Vagina (tissue), 2 donors: ENCODE results near the gene GSPT2.

Experiments used
- POLR2A ChIP-seq, 2 donors: fragments of 450-650 bp; IDR thresholded peaks; one replicate each; pipeline ENCODE4 v1.6.1; 2017; ENCODE audit warnings: antibody characterized with exemption in 2 of 2, mild to moderate bottlenecking in 2 of 2, moderate library complexity in 2 of 2
- POLR2AphosphoS5 ChIP-seq, 2 donors: sonication (generic); formaldehyde crosslinking; IDR thresholded peaks; one replicate each; pipeline ENCODE4 v1.9.0; 2017; ENCODE audit warnings: antibody characterized with exemption in 2 of 2, mild to moderate bottlenecking in 2 of 2, low read depth in 1 of 2; ENCODE audit not compliant: insufficient read depth in 1 of 2

DNA sequence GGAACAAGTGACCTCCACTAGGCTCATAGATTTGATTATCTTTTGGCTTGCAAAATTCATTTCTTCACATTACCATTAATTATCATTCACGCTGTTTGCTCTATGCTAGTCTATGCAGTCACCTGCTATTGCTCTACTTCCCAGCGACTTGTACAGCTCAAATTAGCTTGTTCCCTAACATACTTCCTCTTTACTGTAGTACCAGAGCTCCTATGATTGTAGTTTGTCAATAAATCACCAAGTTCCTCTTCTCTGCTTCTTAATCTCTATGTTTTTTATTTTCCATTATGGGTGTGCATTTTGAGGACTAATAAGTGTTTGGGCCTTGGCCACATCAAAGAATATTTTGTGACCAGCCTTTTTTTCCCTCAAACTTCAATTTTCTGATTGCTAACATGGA lies 6.2 kb upstream of the GSPT2 start:
- TF ChIP-seq POLR2AphosphoS5 (IDR thresholded peaks at IDR 0.05; ENCODE audit: insufficient read depth in 1 of 2, low read depth in 1 of 2) = no peak
- TF ChIP-seq POLR2A (IDR thresholded peaks at IDR 0.05) = no peak
